DMS79 (cell line): ENCODE data around the gene FMN1.
A peak's percentile ranks its signal among the peaks of the same experiment; 100 is the strongest.

Source experiments
- DNase-seq: peaks from one replicate; lab custom pipeline; 2025; lab: John Stamatoyannopoulos, UW

The FMN1 gene

DNA sequence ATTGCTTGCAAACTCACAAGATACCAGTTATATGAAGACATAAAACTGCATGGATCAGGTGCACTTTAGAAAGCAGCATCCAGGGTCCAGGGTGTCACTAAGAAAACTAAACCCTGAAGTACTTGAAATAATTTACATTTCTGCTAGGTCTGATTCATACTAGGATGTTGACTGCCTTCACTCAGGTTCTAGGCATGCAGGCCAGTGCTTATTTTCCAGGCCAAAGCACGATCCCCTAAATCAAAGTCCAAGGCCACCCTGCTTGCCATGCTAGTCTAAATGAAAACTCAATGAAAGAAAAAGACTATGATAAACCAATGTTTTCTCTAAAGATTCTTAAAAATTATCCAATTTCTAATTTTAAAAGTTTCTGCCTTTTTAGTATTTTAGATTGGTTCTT, 427.3 kb downstream of the FMN1 start:
- DNase-seq: no peak

DNA sequence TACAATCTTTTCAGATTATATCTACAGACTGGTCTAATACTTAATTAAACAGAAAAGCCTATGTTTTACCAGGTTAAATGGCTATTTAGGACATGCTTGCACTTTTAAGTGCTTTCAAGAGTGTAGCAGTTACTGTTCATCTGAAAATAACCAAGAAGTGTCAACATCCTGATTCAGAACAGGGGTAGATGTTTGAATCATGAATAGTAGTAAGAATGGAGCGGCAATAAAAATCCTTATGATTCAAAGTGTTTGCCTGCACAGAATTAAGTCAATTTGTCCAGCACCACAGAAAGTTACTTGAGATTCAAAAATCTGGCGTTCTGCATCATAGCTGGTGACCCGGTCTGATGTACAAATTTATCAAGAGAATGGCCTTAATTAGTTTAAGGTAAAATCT, 428.4 kb downstream of the FMN1 start:
- peak; percentile 65 for DNase-seq

DNA sequence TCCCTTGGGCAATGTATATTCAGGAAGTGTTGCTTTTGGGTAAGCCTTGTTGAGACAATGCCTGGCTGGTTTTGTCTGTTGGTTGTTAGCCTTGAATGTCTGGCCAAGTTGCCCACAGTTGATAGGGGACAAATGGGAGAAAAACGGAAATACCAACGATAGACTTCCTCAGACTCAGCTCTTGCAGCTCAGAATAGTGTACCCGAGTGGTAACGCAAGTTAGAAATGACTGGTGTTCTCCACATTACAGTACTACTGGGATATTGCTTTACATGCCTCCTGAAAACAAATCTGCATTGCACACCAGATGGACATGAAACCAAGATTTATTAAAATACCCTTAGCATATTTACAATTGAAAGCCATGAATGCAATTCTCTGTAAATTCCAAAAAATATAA, 429.3 kb downstream of the FMN1 start:
- no peak for DNase-seq

DNA sequence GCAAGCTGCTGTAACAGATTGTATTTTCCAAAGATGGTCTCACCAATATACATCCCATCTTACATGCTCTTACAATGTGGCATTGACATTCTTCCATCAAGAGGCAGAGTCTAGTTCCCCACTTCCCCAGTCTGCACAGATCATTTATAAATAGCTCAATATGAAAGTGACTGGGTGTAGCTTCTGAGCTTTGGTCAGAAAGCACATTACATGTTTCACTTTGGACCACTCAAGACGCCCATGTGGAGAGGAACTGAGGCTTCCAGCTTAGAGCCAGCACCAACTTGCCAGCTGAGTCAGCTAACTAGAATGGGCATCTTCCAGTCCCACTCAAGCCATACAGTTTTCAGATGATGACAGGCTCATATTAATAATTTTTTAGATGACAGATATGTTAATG, 431.2 kb downstream of the FMN1 start:
- DNase-seq: no peak

DNA sequence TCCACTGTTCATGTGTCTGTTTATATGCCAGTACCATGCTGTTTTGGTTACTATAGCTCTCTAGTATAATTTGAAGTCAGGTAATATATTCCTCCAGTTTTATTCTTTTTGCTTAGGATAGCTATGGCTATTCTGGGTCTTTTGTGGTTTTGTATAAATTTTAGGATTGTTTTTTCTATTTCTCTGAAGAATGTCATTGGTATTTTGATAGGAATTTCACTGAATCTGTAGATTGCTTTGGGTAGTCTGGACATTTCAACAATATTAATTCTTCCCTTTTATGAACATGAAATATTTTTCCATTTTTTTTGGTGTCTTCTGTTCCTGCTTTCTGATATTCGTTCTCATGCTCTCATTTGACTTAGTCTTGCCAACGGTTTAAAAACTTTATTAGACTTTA, 437.1 kb downstream of the FMN1 start:
- DNase-seq: no peak

DNA sequence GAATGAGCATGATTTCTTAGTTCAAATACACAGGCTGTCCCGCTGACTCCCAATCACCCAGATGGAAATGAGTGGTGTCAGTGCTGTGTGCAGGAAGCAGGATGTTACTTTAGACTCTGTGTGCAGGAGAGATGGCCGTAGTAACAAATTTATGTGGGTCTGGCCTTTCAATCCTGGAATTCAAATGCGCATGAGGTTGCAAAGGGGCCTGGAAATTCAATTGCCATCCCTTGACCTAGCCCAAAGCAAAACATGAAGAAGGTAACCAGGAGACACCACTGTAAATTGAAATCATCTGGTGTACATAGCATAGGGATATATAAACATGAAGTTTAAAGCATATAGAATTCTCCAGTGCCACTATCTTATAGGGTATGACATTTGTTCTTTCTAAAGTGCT, 443.5 kb downstream of the FMN1 start:
- no peak for DNase-seq

DNA sequence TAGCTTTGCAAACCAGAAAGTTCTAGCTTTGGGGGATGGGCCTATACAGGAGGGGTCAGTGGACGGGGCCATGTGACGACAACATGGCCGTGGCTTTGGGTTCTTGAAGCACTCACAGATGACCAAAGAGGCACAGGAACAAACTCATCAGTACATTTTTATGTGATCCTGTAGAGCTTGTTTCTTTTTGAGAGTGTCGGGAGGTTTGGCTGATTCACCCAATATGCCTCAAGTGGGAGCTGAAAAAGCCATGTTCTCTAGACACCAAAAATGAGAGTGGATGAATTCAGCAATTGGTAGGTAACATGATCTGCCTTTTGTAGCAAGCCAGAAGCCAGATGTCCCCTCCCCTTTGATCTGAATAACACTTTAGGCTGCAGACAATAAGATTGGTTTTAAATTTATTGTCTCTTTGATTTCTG, 446.6 kb downstream of the FMN1 start:
- DNase-seq: no peak

DNA sequence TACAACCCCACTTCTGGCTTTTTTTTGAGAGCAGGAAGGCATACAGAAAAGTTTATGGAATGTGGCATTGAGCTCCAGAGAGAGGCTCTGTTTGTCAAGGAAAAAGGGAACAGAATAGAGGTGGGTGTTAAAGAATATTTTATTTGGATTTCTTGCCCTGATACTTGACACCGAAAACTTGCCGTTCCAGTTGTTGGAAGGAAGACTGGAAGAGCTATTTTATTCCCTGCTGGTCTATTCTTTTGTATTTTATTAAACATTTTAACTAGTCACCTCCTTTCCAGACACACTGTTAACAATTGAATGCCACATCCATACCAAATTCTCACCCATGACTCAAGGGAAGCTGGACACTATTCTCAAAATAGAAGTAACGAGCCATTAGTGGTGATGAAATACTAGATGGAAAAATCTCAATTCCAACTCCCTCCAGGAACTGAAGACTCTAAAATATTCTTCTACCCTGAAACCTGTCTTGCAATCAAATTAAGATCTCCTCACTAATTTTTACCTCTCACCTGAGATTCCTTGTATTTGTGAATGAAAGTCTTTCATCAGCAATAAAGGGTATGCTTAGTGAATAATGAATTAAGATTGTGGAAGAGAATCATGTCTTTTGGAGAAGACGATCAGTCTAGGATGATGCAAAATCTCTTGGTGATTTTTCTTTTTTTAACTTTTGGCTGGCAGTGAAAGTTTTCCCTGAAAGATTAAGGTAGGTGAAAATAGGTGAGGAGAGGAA, 448.2 kb downstream of the FMN1 start:
- DNase-seq: no peak

DNA sequence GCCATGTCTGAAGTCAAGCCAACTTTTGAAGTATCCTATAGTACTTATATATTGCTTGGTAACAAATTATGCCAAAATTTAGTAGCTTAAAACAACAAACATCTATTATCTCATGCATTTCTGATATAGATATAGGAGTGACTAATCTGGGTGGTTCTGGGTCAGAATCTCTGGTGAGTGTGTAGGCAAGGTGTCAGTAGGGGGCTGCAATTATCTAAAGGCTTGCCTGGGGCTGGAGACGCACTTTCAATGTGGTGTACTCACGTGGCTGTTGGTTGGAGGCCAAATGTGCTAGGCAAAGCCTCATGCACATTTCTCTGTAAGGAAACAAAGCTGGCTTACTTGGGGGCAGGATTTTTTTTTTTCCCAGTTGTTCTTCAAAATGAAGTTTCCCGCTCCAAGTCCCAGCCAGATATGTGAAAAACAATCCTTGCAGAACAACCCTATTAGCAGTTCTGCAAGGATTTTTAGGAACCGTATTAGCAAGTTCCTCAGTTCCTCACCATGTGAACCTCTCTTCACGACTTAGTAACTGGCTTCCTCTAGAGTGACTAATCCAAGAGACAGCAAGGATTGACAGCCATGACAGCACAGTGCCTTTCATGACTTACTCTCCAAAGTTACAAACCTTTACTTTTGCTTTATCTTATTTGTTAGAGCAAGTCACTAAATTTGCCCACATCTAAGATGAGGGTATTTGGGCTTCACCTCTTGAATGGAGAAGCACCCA, 450.9 kb downstream of the FMN1 start:
- DNase-seq: no peak

DNA sequence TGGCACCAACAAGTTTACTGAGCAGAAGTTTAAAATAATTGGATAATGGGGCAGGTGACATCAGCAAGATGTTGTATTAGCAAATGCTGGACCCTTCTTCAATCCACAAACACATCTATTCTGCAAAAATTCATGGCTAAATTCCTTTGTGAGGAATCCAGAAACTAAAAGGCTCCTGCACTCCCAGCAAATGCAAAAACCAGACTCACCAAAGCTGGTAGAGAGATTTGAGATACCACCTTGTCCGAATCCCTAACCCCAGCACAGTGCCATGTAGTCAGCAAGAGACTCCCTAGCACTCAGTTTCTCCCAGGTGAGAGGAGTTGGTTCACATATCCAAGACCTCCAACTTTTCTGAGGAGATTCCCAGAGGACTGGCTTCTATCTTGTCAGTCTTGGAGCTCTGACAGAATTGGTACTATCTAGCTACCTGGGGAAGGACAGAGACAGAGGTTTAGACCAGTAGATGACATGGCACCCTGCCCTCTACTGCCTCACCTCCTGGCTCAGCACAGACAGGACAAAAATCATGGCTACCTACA, 454.9 kb downstream of the FMN1 start:
- no peak for DNase-seq

DNA sequence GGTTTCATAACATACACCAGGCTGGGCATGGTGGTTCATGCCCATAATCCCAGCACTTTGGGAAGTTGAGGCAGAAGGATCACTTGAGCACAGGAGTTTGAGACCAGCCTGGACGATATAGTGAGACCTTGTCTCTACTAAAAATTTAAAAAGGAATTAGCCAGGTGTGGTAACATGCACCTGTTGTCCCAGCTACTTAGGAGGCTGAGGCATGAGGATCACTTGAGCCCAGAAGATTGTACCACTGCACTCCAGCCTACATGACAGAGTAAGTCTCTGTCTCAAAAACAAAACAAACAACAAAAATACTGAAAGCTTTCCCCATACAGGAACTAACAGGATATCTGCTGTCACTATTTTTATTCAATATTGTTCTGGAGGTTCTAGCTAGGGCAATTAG, 455.8 kb downstream of the FMN1 start:
- DNase-seq: no peak

DNA sequence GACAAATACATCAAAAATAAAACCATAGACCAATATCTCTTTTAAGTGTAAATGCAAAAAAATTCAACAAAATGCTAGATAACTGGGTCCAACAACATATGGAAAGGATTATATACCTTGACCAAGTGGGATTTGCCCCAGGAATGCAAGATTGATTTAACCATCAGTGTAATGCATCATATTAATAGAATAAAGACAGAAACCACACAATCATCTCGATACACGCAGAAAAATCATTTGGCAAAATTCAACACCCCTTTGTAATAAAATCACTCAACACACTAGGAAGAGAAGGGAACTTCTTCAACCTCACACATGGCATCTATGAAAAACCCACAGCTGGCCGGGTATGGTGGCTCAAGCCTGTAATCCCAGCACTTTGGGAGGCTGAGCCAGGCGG, 457.2 kb downstream of the FMN1 start:
- no peak for DNase-seq

DNA sequence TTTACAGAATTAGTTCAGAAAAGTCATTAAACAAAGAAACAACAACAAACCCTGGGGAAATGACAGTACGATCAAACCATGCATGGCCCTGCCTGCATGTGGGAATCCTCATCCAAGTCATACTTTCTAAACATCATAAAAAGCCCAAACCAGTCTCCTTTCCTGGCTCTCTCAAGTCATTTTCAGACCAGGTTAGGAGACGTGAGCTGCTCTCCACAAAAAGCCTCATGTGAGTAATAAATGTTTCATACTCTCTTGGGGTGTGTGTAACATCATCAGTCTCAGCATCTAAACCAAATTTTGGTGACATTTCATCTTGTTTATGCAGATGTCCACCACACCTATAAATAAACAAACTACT, 457.8 kb downstream of the FMN1 start:
- DNase-seq: no peak

DNA sequence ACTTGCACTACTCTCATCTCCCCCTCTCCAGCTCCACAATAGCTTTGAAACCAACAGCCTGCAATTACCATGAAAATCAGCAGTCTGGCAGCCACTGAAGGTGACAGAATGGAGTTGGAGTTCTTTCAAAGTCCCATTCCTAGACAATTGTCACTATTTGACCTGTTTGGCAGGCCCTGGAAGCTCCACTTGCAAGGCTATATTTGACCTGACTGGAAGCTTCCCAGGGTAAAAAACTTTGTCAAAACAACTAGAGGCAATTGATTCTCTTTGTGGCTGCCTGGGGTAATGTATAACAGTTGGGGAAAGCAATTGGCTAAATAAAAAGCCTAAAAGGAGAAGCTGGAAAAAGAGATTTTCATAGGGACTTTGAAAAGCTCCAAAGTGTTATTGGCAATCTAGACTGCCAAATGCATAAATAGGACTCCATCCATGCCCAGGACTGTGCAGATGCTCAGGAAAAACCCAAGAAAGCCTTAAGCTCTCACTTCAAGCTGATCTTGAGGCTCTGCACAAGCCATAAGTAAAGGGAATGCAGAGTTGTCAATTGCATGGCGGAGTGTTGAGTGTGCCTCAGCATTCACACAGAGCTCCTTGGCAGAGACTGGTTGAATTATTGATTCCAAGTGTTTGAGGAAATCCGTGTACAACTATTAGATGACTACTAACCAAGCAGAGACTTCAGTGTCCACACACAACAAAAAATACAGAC, 458.4 kb downstream of the FMN1 start:
- no peak for DNase-seq

DNA sequence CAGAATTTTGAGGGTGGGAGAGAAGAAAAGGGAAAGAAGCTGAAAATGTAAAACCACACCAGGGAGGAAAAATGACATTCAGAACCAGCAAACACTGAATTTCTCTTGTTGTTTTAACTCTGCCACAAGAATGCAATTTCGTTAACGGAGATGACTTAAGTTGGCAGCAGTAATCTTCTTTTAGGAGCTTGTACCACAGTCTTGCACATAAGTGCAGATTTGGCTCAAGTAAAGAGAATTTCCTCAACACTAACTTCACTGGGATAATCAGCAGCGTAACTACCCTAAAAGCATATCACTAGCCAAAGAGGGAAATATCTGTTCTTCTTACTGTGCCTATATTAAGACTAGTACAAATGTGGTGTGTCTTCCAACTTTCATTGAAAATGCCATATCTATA, 461.2 kb downstream of the FMN1 start:
- peak; percentile 55 for DNase-seq

DNA sequence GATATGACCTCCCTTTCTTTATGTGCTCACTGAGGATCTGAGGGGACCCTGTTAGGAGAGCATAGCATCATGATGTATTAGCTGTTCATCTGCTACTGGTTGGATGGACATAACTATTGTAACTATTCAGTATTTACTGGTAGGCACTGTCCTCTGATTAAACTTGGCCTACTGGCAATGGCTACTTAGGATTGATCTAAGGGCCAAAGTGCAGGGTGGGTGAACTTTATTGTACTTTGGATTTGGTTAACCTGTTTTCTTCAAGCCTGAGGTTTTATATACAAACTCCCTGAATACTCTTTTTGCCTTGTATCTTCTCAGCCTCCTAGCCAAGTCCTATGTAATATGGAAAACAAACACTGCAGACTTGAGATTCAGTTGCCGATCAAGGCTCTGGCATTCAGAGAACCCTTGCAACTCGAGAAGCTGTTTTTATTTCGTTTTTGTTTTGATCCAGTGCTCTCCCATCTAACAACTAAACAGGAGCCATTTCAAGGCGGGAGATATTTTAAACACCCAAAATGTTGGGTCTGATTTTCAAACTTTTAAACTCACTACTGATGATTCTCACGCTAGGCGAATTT, 461.8 kb downstream of the FMN1 start:
- DNase-seq: no peak

DNA sequence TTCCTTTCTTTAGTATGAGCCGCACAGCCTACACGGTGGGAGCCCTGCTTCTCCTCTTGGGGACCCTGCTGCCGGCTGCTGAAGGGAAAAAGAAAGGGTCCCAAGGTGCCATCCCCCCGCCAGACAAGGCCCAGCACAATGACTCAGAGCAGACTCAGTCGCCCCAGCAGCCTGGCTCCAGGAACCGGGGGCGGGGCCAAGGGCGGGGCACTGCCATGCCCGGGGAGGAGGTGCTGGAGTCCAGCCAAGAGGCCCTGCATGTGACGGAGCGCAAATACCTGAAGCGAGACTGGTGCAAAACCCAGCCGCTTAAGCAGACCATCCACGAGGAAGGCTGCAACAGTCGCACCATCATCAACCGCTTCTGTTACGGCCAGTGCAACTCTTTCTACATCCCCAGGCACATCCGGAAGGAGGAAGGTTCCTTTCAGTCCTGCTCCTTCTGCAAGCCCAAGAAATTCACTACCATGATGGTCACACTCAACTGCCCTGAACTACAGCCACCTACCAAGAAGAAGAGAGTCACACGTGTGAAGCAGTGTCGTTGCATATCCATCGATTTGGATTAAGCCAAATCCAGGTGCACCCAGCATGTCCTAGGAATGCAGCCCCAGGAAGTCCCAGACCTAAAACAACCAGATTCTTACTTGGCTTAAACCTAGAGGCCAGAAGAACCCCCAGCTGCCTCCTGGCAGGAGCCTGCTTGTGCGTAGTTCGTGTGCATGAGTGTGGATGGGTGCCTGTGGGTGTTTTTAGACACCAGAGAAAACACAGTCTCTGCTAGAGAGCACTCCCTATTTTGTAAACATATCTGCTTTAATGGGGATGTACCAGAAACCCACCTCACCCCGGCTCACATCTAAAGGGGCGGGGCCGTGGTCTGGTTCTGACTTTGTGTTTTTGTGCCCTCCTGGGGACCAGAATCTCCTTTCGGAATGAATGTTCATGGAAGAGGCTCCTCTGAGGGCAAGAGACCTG, 463.5 kb downstream of the FMN1 start:
- DNase-seq: no peak

DNA sequence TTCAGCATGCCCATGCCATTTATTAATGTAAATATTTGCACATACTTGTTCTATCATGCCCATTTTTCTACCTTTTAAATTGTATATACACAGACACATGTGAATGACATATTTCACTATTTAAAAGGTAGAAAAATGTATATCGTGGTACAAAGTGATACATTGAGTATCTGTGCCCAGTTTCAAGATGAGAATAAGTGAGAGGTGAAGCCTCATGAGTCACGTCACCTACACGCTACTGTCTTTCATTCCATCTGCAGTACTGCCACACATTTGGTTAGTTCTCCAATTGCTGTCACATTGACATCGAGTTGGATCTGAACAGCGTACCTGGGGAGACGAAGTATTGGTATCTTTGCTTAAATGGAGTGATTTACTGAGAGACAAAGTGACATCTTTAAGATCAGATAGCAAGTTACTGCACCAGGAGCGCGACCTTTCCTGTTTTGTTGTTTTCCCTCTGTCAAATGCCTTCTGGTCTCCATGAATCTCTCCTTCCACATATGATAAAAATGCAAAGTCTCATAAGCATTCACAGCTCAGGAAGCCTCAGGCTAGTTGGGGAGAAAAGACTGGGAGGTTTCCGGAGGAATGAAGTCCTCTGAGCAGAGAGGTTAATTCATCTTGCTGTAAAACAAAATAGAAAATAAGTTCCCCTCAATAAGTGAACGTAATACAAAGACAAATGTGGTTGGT, 464.7 kb downstream of the FMN1 start:
- DNase-seq: no peak

DNA sequence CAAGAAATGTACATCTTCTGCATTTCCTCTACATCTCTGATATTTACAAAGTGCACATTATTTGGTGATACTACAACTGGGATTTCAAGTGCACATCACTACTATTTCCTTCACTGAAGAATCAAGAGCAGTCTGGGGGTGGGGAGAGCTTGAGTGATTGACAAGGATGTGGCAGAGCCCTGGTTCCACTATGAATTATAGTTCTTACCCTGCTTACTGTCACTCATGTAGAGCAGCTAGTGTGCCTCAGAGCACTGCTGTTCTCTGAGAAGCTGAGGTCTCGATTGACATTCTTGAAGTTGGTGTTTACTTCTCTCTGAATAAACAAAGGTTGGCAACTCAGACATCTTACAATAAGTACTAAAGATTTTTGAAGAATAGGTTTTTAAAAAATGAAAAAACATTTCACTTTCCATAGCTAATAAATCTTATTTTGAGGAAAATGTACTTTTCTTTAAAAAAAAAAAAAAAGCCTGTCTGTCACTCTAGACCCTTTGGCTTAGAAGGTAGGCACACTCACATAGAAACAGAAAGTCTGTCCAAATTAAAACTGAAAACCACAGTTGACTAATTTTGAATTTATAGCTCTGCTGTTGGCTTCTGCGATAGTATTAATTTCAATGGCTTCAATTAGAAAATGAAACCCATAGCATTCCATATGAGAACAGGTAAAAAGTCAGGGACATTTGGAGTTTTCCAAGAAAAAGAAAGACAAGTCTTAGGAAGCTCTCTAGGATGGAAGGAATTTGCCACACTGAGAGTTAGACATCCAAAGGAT, 471.2 kb downstream of the FMN1 start:
- no peak for DNase-seq

DNA sequence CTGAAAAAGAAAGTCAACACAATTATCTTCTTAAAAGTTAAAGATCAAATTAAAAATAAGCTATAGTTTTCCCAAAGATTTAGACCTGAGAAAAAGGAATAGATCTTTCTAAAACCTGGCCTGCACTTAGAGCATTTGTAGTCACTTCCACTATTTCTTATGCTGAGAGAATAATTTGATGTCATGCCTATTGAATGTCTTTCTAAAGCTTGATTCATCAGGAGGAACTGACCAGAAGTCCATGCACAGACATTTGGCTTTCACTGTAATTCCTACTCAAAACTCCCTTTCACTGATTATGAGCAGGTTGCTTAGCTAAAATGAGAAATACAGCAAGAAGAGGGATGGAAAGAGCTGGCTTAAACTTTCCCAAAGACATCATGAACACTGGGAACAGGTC, 472.4 kb downstream of the FMN1 start:
- DNase-seq: no peak
